IPS-18c (cell line): ENCODE results near the gene ZNF264.
"Not testable (repeated sequence)": the region's sequence is repeated elsewhere in the genome, so short reads cannot be mapped to it uniquely, and the experiment has no call there.

Source experiments
- H3K4me3 ChIP-seq: 2 replicates; pipeline ENCODE4 v1.7.0; 2013; ENCODE audit warnings: low read depth, mild to moderate bottlenecking, low read length, moderate library complexity; ENCODE audit not compliant: insufficient read depth
- H3K9me3 ChIP-seq: one replicate; pipeline ENCODE4 v1.6.1; 2013; ENCODE audit warnings: mild to moderate bottlenecking, low read length, moderate library complexity; ENCODE audit not compliant: control insufficient read depth, insufficient read depth

The ZNF264 gene

DNA sequence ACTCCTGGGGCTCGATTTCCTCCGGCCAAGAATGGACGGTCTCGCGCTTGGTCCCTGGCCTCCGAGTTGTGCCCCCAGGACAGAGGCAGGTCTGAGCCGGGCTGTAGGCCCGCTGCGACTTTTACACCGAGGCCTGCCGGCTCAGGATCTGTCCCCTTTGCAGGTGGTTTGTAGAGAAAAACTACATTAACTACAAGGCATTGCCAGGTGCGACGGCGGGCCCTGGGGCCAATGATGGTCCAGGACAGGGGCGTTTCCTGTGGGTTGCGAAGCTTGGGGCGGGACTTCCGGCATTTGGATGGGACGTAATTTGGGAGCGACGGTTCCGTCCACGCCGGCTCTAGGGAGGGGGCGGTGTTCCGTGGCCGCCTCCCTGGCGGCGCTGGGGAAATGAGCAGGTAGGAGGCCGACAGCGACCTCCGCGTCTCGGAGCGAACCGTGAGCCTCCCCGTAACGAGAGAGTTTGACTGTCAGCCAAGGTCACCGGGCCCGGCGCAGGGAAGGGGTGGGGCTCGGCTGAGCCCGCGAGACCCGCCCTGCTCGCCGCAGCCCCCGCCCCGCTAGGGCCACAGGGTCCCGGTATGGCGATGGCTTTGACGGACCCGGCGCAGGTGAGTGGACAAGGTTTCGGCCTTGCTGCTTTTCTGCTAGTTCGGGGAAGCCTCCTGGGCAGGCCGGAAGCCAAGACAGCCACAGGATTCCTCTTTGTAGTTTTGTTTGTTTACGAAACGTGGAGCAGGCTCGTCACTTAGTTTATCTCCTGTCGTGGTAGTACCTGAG is 49.2 kb downstream of the ZNF264 start, which contains the start of gene ZNF805:
TSS of gene ZNF805 (plus strand) at position 322 of the 780 bp plus-strand sequence. CDS start at position 582, 260 bp downstream.
- Histone ChIP-seq H3K9me3 (no peaks in the 10 kb centered on the region), H3K4me3 (peak within 1 kb of the TSS; percentile 89)

DNA sequence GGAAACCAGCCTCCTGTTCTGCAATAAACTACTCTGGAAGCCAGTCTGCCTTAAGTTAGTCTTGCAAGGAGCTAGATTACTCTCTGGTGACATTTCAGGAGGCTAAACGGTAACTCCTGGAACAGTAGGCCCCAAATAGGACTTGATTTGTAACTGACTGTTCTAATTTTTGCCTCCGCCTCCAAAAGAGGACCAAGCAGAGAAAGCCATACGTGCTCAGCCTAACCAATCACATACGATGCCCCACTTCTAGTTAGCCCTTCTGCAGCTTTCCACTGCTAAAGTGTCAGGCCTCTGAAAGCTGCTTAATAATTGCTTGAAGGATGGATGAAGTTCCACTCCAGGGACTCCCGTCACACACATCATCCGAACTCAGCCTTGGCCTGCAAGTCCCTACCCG is 49.9 kb downstream of the ZNF264 start:
- Histone ChIP-seq H3K9me3 (no peaks in the 10 kb centered on the region), H3K4me3 (peak overlapping the region; percentile 89)

DNA sequence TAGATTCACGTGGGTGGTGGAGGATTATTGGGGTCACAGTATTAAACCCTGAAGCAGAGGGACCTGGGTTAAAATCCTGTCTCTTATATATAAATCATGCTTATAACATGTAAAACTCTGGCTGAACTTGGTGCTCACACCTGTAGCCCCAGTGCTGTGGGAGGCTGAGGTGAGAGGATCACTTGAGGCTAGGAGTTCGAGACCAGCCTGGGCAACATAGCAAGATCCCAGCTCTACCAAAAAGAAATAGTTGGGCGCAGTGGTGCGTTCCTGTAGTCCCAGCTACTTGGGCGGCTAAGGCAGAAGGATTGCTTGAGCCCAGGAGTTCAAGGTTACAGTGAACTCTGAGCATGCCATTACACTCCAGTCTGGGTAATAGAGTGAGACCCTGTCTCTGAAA is 51.5 kb downstream of the ZNF264 start:
- H3K4me3 ChIP-seq: no peak overlapping the region

DNA sequence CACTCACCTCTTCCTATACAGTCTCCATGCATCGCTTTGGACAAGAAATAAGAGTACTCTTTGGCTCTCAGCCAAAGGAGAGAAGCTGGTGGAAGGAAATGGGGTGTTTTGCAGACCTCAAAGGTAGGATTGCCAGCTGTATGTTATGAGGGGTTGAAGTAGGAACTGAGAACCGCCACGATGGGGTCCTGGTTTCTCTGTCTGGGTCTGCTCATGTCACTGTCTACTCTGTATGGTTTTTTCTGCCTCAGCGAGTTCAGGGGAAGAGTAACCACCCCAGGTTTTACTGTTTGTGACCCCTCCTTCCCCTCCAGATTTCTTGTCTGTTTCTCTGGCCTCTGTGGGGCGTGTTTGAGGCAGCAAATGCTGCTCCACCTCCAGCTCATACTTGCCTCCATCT is 53.2 kb downstream of the ZNF264 start:
- H3K9me3 ChIP-seq: no peaks in the 10 kb centered on the region
- no peak overlapping the region for H3K4me3 ChIP-seq

More for the DNA sequence above, 51.5 kb downstream of the ZNF264 start:
- H3K9me3 ChIP-seq: no peaks in the 10 kb centered on the region

DNA sequence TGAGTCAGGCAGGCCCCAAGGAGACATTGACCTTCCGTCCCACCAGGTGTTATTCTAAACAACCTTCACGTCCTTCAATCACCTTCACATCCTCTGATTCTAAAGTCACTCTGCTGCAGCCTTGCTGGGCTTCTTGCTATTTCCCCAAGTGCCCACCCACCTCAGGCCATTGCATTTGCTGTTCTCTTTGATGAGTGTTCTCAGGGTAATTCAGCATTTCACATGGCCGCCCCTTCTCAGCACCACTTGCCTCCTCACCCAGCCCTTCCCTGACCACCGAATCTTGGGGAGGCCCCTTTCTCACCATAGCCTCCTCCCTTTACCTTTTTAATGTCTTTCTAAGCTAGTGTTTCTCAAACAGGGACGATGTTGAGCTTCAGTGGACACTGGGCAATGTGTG is 53.8 kb downstream of the ZNF264 start:
- Histone ChIP-seq H3K9me3 (no peaks in the 10 kb centered on the region), H3K4me3 (no peak overlapping the region)

DNA sequence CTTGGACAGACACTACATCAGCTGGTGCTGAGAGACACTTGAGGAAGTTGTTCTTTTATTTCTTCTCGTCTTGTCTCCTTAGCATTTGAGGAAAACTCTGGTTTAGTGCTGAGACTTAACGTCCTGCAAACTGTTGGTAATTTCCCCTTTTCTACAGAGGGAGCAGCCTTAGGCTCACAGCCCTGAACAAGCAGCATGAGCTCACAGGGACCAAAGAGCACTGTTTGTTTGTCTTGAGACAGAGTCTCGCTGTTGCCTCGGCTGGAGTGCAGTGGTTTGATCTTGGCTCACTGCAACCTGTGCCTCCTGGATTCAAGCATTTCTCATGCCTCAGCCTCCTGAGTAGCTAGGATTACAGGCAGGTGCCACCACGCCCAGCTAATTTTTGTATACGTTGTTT is 54.7 kb downstream of the ZNF264 start:
- Histone ChIP-seq H3K4me3 (no peak overlapping the region), H3K9me3 (no peaks in the 10 kb centered on the region)

DNA sequence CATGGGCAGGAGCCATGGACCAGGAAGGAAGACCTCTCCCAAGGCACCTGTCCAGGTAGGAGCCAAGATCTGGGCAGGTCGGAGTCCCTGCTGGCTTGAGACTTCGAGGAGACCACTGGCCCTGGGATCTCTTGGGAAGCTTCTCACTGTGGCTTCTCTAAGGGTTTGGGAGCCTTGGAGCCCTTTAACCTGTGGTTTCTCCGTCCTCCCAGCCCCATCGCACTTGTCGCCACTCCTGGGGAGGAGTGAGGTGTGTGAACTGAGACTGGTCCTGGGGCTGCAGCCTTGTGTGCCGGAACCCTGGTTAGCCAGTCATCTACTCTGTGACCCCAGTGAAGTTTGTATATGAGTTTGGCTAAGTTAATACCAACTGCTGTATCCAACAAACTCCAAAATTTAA is 57.3 kb downstream of the ZNF264 start:
- no peak overlapping the region for H3K4me3 ChIP-seq
- no peaks in the 10 kb centered on the region for H3K9me3 ChIP-seq

DNA sequence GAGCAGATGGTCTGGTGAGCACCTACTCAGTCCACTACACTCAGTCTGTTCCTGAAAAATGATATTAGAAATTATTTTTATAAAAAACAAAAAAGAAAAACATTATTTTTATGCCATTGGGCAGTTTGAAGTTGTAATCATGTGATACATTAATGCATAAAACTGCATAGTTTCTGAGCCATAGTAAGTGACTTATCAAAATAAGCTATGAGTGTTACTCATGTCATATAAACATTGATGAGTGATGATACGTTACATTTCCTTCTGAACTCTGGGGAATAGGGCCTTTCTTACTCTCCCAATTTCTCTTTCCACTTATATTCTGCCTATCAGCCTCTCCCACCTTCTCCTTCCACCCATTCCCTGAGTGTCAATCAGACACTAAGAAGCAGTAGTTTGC is 58.0 kb downstream of the ZNF264 start:
- Histone ChIP-seq H3K4me3 (no peak overlapping the region), H3K9me3 (no peaks in the 10 kb centered on the region)

DNA sequence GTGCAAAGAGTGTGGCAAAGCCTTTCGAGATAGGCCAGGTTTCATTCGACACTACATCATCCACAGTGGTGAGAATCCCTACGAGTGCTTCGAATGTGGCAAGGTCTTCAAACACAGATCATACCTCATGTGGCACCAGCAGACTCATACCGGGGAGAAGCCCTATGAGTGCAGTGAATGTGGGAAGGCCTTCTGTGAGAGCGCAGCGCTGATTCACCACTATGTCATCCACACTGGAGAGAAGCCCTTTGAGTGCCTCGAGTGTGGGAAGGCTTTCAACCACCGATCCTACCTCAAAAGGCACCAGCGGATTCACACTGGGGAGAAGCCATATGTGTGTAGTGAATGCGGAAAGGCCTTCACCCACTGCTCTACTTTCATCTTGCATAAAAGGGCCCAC is 62.5 kb downstream of the ZNF264 start:
- H3K9me3 ChIP-seq, H3K4me3 ChIP-seq: not testable (repeated sequence)

DNA sequence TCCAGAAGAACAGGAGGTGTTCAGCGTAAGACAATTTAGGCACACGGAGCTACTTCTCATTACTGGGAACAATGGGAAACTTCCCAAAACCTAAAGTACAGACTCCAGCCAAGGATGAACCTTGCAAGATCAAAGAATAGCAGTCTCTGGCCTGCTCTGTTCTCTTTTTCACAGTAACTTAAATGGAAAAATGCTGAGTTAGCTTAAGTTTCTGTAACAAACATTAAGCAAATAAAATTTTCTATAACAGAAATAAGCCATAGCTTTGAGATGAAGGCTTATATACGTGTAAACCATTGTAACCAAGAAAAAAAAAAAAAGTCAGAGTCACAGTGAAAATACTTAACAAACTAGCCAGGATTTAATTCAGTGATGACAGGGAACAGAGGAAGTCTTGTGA is 70.7 kb downstream of the ZNF264 start:
- Histone ChIP-seq H3K4me3 (no peak overlapping the region), H3K9me3 (no peaks in the 10 kb centered on the region)

DNA sequence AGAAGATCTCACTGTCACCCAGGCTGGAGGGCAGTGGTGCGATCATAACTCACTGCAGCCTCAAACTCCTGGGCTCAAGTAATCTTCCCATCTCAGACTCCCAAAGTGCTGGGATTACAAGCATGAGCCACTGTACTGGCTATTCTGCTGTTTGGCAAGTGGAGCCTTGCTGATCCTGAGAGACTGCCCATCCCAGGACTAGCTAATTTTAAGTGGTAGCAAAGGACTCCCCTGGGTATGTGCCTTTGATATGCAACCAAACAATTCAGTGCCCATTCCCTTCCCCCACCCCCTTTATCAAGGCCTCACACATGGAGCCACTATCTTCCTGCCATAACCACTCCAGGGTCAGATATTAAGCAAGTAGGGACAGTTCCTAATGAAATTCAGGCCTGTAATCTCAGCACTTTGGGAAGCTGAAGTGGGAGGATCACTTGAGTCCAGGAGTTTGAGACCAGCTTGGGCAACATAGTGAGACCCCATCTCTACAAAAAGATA is 72.0 kb downstream of the ZNF264 start:
- no peak overlapping the region for H3K4me3 ChIP-seq
- no peaks in the 10 kb centered on the region for H3K9me3 ChIP-seq

DNA sequence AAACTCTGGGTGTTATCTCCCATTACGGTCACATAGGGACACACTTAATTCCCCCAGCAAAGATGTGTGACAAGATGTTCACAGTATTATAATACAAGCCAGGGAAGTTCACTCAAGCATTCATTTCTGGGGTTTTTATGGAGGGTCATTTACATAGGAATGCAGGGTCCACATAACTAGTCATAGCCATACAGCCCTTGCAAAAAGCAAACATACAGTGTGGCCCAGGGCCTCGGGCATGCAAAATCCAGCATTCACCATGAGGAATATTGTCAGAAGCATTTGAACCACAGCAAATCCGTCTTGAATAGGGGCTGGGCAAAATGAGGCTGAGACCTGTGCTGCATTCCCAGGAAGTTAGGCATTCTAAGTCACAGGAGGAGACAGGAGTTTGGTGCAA is 76.0 kb downstream of the ZNF264 start:
- Histone ChIP-seq H3K9me3 (no peaks in the 10 kb centered on the region), H3K4me3 (no peak overlapping the region)

DNA sequence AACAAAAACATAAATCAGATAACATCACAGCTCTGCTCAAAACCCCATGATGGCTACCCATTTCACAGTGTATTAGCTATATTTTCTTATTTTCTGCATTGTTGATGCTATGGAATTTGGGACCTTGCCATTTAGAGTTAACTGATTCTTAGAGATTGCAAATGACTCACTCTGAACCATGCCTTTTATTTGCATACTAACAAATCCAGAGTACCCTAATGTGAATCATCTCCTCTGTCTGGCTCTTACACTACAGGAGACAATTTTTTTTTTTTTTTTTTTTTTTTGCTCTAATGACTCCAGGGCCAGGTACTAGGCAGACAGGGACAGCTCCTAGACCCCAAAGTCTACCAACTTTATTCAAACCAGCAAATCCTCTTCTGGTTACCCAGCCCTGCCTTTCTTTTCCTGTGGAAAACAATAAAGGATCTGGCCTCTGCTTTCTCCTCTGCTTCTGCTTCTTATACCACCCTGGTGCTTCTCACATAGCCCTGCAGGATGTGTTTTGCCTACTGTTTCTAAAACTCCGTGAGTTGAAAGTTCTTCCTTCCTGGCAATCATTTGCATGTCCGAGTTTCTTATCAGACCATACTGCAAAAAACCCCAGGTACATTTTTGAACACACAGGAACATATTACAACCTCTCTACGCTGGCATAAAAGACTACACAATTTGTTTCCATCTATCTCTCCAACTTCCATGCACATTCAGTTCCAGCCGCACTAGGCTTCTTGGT is 78.4 kb downstream of the ZNF264 start:
- no peak overlapping the region for H3K4me3 ChIP-seq
- H3K9me3 ChIP-seq: no peaks in the 10 kb centered on the region

DNA sequence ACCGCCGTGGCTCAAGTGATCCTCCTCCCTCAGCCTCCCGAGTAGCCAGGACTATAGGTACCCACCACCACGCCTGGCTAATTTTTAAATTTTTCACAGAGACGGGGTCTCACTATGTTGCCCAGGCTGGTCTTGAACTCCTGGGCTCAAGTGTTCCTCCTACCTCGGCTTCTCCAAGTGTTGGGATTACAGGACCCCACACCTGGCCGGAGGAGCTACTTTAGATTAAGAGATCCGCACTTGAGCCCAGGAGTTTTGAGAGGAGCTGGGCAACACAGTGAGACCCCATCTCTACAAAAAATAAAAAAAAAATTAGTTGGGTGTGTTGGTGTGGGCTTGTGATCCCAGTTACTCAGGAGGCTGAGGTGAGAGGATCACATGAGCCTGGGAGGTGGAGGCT is 80.0 kb downstream of the ZNF264 start:
- Histone ChIP-seq H3K4me3 (no peak overlapping the region), H3K9me3 (no peaks in the 10 kb centered on the region)
